Left ventricle myocardium inferior (tissue), 1 donor: ENCODE results near the gene ATOH8. TPM values are rescaled to one million over a fixed set of nuclear protein-coding genes. Genes with fewer than 3 reads are reported as not detected.

ENCODE experiments used
- DNase-seq: peaks from one replicate; pipeline ENCODE4 v3.0.0-alpha.2; 2020
- H3K27ac ChIP-seq: fragments of 200-600 bp; replicated peaks from 2 replicates; pipeline ENCODE4 v1.8.0; 2021
- H3K27me3 ChIP-seq: fragments of 200-600 bp; 2 replicates; pipeline ENCODE4 v1.8.0; 2021; ENCODE audit warnings: low read depth
- H3K36me3 ChIP-seq: fragments of 200-600 bp; 2 replicates; pipeline ENCODE4 v1.8.0; 2021
- H3K4me1 ChIP-seq: fragments of 200-600 bp; 2 replicates; pipeline ENCODE4 v1.8.0; 2021
- H3K4me3 ChIP-seq: fragments of 200-600 bp; 2 replicates; pipeline ENCODE4 v1.8.0; 2021; ENCODE audit warnings: mild to moderate bottlenecking, moderate library complexity
- H3K9me3 ChIP-seq: fragments of 200-600 bp; replicated peaks from 2 replicates; pipeline ENCODE4 v1.8.0; 2021
- CTCF ChIP-seq: fragments of 200-600 bp; IDR thresholded peaks from 2 replicates; pipeline ENCODE4 v1.8.0; 2021; ENCODE audit warnings: antibody characterized with exemption, mild to moderate bottlenecking, borderline replicate concordance
- intact Hi-C: fragments of 100-400 bp; cut with micrococcal nuclease; formaldehyde crosslinking; loops from one replicate; pipeline ENCODE4 v1.11.0; 2022
- total RNA-seq: library from RNA; stranded (reverse); fragmentation: NEBNext Ultra II Directional; extraction: Animal tissue kit (Norgen Biotek cat#: 25700); gene quantifications from one replicate; pipeline ENCODE4 v1.2.1, GENCODE V29; 2021
- donor health status: DM: no; HTN: yes; CAD: no; lungs with severe emphysema.

Gene ATOH8
- total RNA-seq, 1 donor from 2014 or later = 23.3 TPM

- H3K27me3 ChIP-seq = no peaks in the 10 kb centered on the region
- DNase-seq = no peak
- no peaks in the 10 kb centered on the region for H3K9me3 ChIP-seq
- TF ChIP-seq CTCF = no peak
- intact Hi-C loops = no loop called here
- H3K27ac ChIP-seq = peak overlapping the region; percentile 77
- peaks cover 78% of the 10 kb centered on the region for H3K4me1 ChIP-seq
- H3K4me3 ChIP-seq = peak overlapping the region; percentile 8
- H3K36me3 ChIP-seq = peaks cover 53% of the 10 kb centered on the region
These were observed 31.4 kb downstream of the ATOH8 start for GRCh38 chr2:85785027-85785822.

- intact Hi-C loops = no loop called here
- Histone ChIP-seq H3K9me3 (no peaks in the 10 kb centered on the region), H3K36me3 (peaks cover 49% of the 10 kb centered on the region), H3K27me3 (no peaks in the 10 kb centered on the region), H3K4me3 (peak overlapping the region; percentile 8), H3K4me1 (peaks cover 78% of the 10 kb centered on the region), H3K27ac (peak overlapping the region; percentile 77)
- TF ChIP-seq CTCF = no peak
- no peak for DNase-seq
These were observed 32.1 kb downstream of the ATOH8 start for GRCh38 chr2:85785871-85786270.

- no peaks in the 10 kb centered on the region for H3K27me3 ChIP-seq
- H3K27ac ChIP-seq = peak overlapping the region; percentile 77
- TF ChIP-seq CTCF = no peak
- intact Hi-C loops = no loop called here
- H3K36me3 ChIP-seq = peaks cover 43% of the 10 kb centered on the region
- H3K4me3 ChIP-seq = no peak overlapping the region
- DNase-seq = no peak
- H3K4me1 ChIP-seq = peaks cover 78% of the 10 kb centered on the region
- no peaks in the 10 kb centered on the region for H3K9me3 ChIP-seq
These were observed 32.7 kb downstream of the ATOH8 start for GRCh38 chr2:85786444-85786843.

- Histone ChIP-seq H3K4me1 (peaks cover 79% of the 10 kb centered on the region), H3K27ac (no peak overlapping the region)
- DNase-seq = no peak
These were observed 33.1 kb downstream of the ATOH8 start for GRCh38 chr2:85786865-85787264.

GRCh38 chr2:85787282-85787980 lies 33.6 kb downstream of the ATOH8 start:
- H3K4me1 ChIP-seq = peaks cover 85% of the 10 kb centered on the region
- no peak for TF ChIP-seq CTCF

More at GRCh38 chr2:85786865-85787264, 33.1 kb downstream of the ATOH8 start:
- Histone ChIP-seq H3K9me3 (no peaks in the 10 kb centered on the region), H3K36me3 (peaks cover 39% of the 10 kb centered on the region), H3K27me3 (no peaks in the 10 kb centered on the region), H3K4me3 (no peak overlapping the region)
- intact Hi-C loops = no loop called here
- no peak for TF ChIP-seq CTCF

More at GRCh38 chr2:85787282-85787980, 33.6 kb downstream of the ATOH8 start:
- Histone ChIP-seq H3K9me3 (no peaks in the 10 kb centered on the region), H3K4me3 (no peak overlapping the region), H3K27me3 (no peaks in the 10 kb centered on the region), H3K36me3 (peaks cover 39% of the 10 kb centered on the region), H3K27ac (peak overlapping the region; percentile 17)
- intact Hi-C loops = no loop called here
- no peak for DNase-seq
